ENCODE data around the gene LARP1. TPM values are rescaled to one million over a fixed set of nuclear protein-coding genes. Genes with fewer than 3 reads are reported as not detected.

LARP1 gene
- total and polyA plus RNA-seq, 9 of the 15 experiments (the other 6 are each of a cell fraction or from before 2014, with no cell fraction given) = 22.6 to 300 (median 92.0) TPM

- TF ChIP-seq REST (IDR thresholded peaks at IDR 0.05; ENCODE audit: borderline replicate concordance) = no peak
- no peak for TF ChIP-seq REST (CRISPR knock-in tag; IDR thresholded peaks at IDR 0.05; ENCODE audit: low read depth)
- TF ChIP-seq ZNF551 (CRISPR knock-in tag; IDR thresholded peaks at IDR 0.05) = no peak
- no peak for TF ChIP-seq ZNF143 (CRISPR knock-in tag; IDR thresholded peaks at IDR 0.05)
- TF ChIP-seq PHB2 (IDR thresholded peaks at IDR 0.05; ENCODE audit: low read depth) = no peak
- TF ChIP-seq MITF (IDR thresholded peaks at IDR 0.05) = no peak
- no peak for TF ChIP-seq MCM5 (IDR thresholded peaks at IDR 0.05; ENCODE audit: low read depth)
- no peak for TF ChIP-seq ZNF318 (IDR thresholded peaks at IDR 0.05; ENCODE audit: borderline replicate concordance in 1 of 2, low read depth in 1 of 2)
Observed at GRCh38 chr5:154831451-154831850, 76.3 kb downstream of the LARP1 start (continued).
